Transverse colon (tissue), 4 donors: ENCODE measurements around the gene THSD4. TPM values are rescaled to one million over a fixed set of nuclear protein-coding genes. Genes with fewer than 3 reads are reported as not detected.

ENCODE experiments used
- DNase-seq: peaks from one replicate; pipeline ENCODE4 v3.0.0-alpha.2; 2019
- H3K27ac ChIP-seq, 4 donors: fragments of 200-600 bp; sonication (generic); 2 replicates each; pipeline ENCODE4 v1.5.1; 2016 to 2018; ENCODE audit warnings: inconsistent platforms in 4 of 4
- H3K27me3 ChIP-seq: fragments of 200-600 bp; sonication (generic); 2 replicates; pipeline ENCODE4 v1.5.1; 2017; ENCODE audit warnings: inconsistent platforms
- H3K36me3 ChIP-seq, 4 donors: fragments of 200-600 bp; sonication (generic); 2 replicates each; pipeline ENCODE4 v1.5.1; 2017 to 2019; ENCODE audit warnings: inconsistent platforms in 4 of 4
- H3K4me1 ChIP-seq, 4 donors: fragments of 200-600 bp; sonication (generic); 2 replicates each; pipeline ENCODE4 v1.5.1; 2017 to 2020; ENCODE audit warnings: inconsistent platforms in 4 of 4
- H3K4me3 ChIP-seq, 4 donors: fragments of 200-600 bp; sonication (generic); 1 replicate in 1 of 4; 2 replicates in 3 of 4; pipeline versions ENCODE4 v1.5.1 to v1.6.1; 2017 to 2019; ENCODE audit warnings: inconsistent platforms in 4 of 4
- H3K9me3 ChIP-seq, 2 donors: fragments of 200-600 bp; sonication (generic); 2 replicates each; pipeline ENCODE4 v1.5.1; 2017 to 2019; ENCODE audit warnings: inconsistent platforms in 2 of 2
- CTCF ChIP-seq, 5 experiments: fragments of 200-600 bp in 3 of 5; fragments of 450-650 bp in 2 of 5; sonication (generic) in 3 of 5; IDR thresholded peaks; 1 replicate in 2 of 5; 2 replicates in 3 of 5; pipeline ENCODE4 v1.5.1; 2016 to 2017; ENCODE audit warnings: antibody characterized with exemption in 5 of 5, inconsistent platforms in 3 of 5, mild to moderate bottlenecking in 2 of 5, moderate library complexity in 1 of 5
- EP300 ChIP-seq: sonication (generic); formaldehyde crosslinking; IDR thresholded peaks from one replicate; pipeline ENCODE4 v1.6.1; 2017; ENCODE audit warnings: antibody characterized with exemption, low read depth
- POLR2A ChIP-seq: fragments of 450-650 bp; IDR thresholded peaks from one replicate; pipeline ENCODE4 v1.6.1; 2016; ENCODE audit warnings: antibody characterized with exemption, mild to moderate bottlenecking, moderate library complexity
- POLR2AphosphoS5 ChIP-seq, 3 donors: sonication (generic); formaldehyde crosslinking; IDR thresholded peaks; one replicate each; pipeline ENCODE4 v1.6.1; 2016; ENCODE audit warnings: antibody characterized with exemption in 3 of 3
- WGBS, 2 donors: methylation state at CpG; one replicate each; pipeline ENCODE4 v1.1.5; 2018; ENCODE audit warnings: low coverage in 1 of 2; 5-methylcytosine and 5-hydroxymethylcytosine counted together
- in situ Hi-C, 4 donors: fragments of 200-750 bp; cut with MboI; loops; one replicate each; pipeline versions ENCODE4 v1.15.0 to v1.15.1; 2017; ENCODE audit warnings: low sequenced_read_pairs in 3 of 4, low pct_ligation_motif_present in 1 of 4, low pct_unique_long_range_greater_than_20kb in 1 of 4
- intact Hi-C: fragments of 100-400 bp; cut with DNase I; formaldehyde crosslinking; loops from one replicate; pipeline ENCODE4 v1.15.1; 2023; ENCODE audit warnings: low total_unique reads
- total RNA-seq, 4 donors: library from RNA; depleted of rRNA; stranded (reverse); fragments of >200 nt; gene quantifications; one replicate each; pipeline ENCODE4 v1.1.0, GENCODE V29; 2016

Gene THSD4
- total RNA-seq, 4 donors from 2014 or later: 13.3 to 57.2 (median 47.4) TPM

GRCh38 chr15:71072423-71072822 lies 42.8 kb upstream of the THSD4 start:
- WGBS, 2 donors: 93 to 94% methylated on average over 4 to 6 of the region's 6 CpGs
- intact Hi-C loops: no loop called here

GRCh38 chr15:71078506-71079207 lies 36.6 kb upstream of the THSD4 start:
- in situ Hi-C loops: no loop called here
- Histone ChIP-seq H3K36me3 (no peaks in the 10 kb centered on the region), H3K4me1 (peaks cover 0 to 24% (median 14%) of the 10 kb centered on the region in 4 donors), H3K9me3 (peaks cover 0 to 3% of the 10 kb centered on the region in 2 donors), H3K27ac (peak overlapping the region; percentile 80 to 86 (median 81)), H3K4me3 (peak overlapping the region in 1 of 4 donors; percentile 18), H3K27me3 (no peaks in the 10 kb centered on the region)
- WGBS, 2 donors: 20 to 39% methylated on average over 1 to 6 of the region's 6 CpGs
- TF ChIP-seq POLR2A (no peak), EP300 (no peak), CTCF (IDR thresholded peaks at IDR 0.05) (no peak), POLR2AphosphoS5 (IDR thresholded peaks at IDR 0.05) (no peak)
- no peak for DNase-seq
- intact Hi-C loops: no loop called here

More at GRCh38 chr15:71072423-71072822, 42.8 kb upstream of the THSD4 start:
- H3K27me3 ChIP-seq: no peaks in the 10 kb centered on the region
- DNase-seq: no peak
- no peak overlapping the region for H3K4me3 ChIP-seq
- peaks cover 0 to 3% (median 0%) of the 10 kb centered on the region in 4 donors for H3K4me1 ChIP-seq
- in situ Hi-C loops: no loop called here
- peaks cover 0 to 3% of the 10 kb centered on the region in 2 donors for H3K9me3 ChIP-seq
- H3K27ac ChIP-seq: no peak overlapping the region
- no peak for TF ChIP-seq EP300
- TF ChIP-seq POLR2AphosphoS5 (IDR thresholded peaks at IDR 0.05): no peak
- no peak for TF ChIP-seq CTCF (IDR thresholded peaks at IDR 0.05)
- H3K36me3 ChIP-seq: no peaks in the 10 kb centered on the region

- in situ Hi-C loops: no loop called here
- Histone ChIP-seq H3K9me3 (peaks cover 0 to 2% of the 10 kb centered on the region in 2 donors), H3K36me3 (no peaks in the 10 kb centered on the region), H3K4me1 (peaks cover 0 to 24% (median 14%) of the 10 kb centered on the region in 4 donors), H3K27me3 (no peaks in the 10 kb centered on the region), H3K4me3 (peak overlapping the region in 1 of 4 donors; percentile 18), H3K27ac (peak overlapping the region; percentile 80 to 86 (median 81))
- TF ChIP-seq POLR2AphosphoS5 (IDR thresholded peaks at IDR 0.05) (peak in 2 of 3 donors; percentile 23 to 41), EP300 (no peak), POLR2A (peak; percentile 27), CTCF (IDR thresholded peaks at IDR 0.05) (no peak)
- peak; percentile 52 for DNase-seq
- WGBS, 2 donors: 28 to 32% methylated on average over 5 to 6 of the region's 6 CpGs
- intact Hi-C loops: no loop called here
Observed at GRCh38 chr15:71079208-71080044, 35.8 kb upstream of the THSD4 start.

- H3K27ac ChIP-seq: peak overlapping the region; percentile 80 to 86 (median 81)
- in situ Hi-C loops: no loop called here
- intact Hi-C loops: no loop called here
Observed at GRCh38 chr15:71080166-71080565, 35.1 kb upstream of the THSD4 start.

More at GRCh38 chr15:71080166-71080565, 35.1 kb upstream of the THSD4 start:
- no peak for TF ChIP-seq POLR2AphosphoS5 (IDR thresholded peaks at IDR 0.05)
- no peak for TF ChIP-seq CTCF (IDR thresholded peaks at IDR 0.05)
- TF ChIP-seq EP300: no peak
- TF ChIP-seq POLR2A: no peak
- no peak for DNase-seq
- Histone ChIP-seq H3K4me1 (peaks cover 0 to 24% (median 14%) of the 10 kb centered on the region in 4 donors), H3K36me3 (no peaks in the 10 kb centered on the region), H3K4me3 (peak overlapping the region in 1 of 4 donors; percentile 10), H3K9me3 (no peaks in the 10 kb centered on the region), H3K27me3 (no peaks in the 10 kb centered on the region)
- WGBS, 2 donors: 58 to 74% methylated on average over 4 to 7 of the region's 7 CpGs
